ENCODE measurements around the gene TPRX1.
"Not testable (repeated sequence)": the region's sequence is repeated elsewhere in the genome, so short reads cannot be mapped to it uniquely, and the experiment has no call there.

Gene TPRX1

DNA sequence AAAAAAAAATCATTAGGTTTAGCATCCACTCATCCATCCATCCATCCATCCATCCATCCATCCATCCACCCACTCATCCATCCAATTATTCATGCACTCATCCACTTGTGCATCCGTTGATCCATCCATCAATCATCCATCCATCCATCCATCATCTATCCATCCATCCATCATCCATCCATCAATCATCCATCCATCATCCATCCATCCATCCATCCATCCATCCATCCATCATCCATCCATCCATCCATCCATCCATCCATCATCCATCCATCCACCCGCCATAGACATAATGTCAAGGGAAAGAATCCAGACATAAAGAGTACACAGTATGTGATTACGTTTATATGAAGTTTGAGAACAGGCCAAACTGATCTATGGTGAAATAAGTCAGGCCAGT, 34.8 kb downstream of the TPRX1 start:
- Mint-ChIP-seq H3K27ac (no peak overlapping the region), H3K9me3 (no peaks in the 10 kb centered on the region), H3K4me1 (ENCODE audit: low read depth) (peaks cover 6% of the 10 kb centered on the region), H3K4me3 (no peak overlapping the region), H3K36me3 (ENCODE audit: low read depth) (no peaks in the 10 kb centered on the region), H3K27me3 (ENCODE audit: low read depth) (no peaks in the 10 kb centered on the region)
- DNase-seq (ENCODE audit: low spot score), result no peak

DNA sequence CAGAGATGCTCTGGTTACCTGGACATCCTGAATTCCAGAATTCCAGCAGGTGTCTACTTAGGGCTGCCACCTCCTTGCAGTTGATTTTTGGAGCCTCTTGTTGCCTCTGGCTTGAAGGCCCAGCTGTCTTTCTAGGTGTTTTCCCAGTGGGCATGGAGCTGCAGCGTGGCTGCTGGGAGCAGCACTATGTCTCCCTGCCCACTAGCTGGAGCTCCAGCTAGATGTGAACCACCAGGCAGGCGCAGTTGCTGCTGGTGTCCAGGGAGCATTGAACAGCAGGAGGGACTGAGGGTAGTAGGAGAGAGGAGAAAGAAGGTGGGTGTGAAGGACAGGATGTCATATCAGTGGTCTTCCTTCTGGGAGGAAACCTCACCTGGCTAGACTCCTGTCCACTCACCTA, 35.7 kb downstream of the TPRX1 start:
- H3K9me3 Mint-ChIP-seq, result no peaks in the 10 kb centered on the region
- no peak for DNase-seq (ENCODE audit: low spot score)
- no peak overlapping the region for H3K4me3 Mint-ChIP-seq
- H3K36me3 Mint-ChIP-seq (ENCODE audit: low read depth), result no peaks in the 10 kb centered on the region
- no peaks in the 10 kb centered on the region for H3K27me3 Mint-ChIP-seq (ENCODE audit: low read depth)
- H3K4me1 Mint-ChIP-seq (ENCODE audit: low read depth), result peaks cover 6% of the 10 kb centered on the region
- no peak overlapping the region for H3K27ac Mint-ChIP-seq

DNA sequence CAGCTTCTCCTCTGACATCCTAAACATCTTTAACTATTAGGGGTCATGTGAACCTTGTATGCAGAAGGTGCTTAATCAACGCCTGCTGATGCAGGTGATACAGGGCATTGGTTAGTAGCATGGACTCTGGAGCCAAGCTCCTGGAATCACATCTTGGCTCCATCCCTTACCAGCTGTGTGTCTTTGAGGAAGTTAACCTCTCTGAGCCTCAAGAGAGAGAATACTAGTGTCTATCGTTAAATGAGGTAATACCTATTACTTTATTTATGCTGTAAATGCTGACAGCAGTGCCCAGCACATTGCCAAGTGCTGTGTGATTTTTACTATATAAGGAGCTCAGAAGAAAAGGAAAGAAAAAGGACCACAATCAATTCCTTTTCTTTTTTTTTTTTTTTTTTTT, 37.0 kb downstream of the TPRX1 start:
- H3K27me3 Mint-ChIP-seq (ENCODE audit: low read depth), result no peaks in the 10 kb centered on the region
- no peaks in the 10 kb centered on the region for H3K9me3 Mint-ChIP-seq
- H3K4me1 Mint-ChIP-seq (ENCODE audit: low read depth), result peaks cover 6% of the 10 kb centered on the region
- H3K4me3 Mint-ChIP-seq, result no peak overlapping the region
- no peak overlapping the region for H3K27ac Mint-ChIP-seq
- no peaks in the 10 kb centered on the region for H3K36me3 Mint-ChIP-seq (ENCODE audit: low read depth)
- no peak for DNase-seq (ENCODE audit: low spot score)

DNA sequence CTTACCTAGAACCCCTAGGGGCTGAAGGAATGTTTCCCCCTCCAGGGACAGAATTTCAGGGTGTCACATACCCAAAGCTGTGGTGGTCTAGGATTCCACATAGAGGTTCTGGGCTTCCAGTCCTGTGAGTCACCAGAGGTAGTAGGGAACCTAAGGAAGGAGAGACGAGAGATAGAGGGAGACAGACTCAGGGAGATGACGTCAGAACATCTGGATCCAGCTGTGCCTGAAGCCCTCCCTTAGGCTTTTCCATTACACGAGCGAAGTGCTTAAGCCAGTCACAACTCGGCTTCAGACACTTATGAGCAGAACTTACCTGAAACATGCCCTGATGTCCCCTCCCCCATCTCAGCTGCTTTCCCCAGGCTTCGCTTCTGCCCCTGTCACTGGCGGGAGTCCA, 37.7 kb downstream of the TPRX1 start:
- Mint-ChIP-seq H3K27me3 (ENCODE audit: low read depth) (no peaks in the 10 kb centered on the region), H3K36me3 (ENCODE audit: low read depth) (no peaks in the 10 kb centered on the region), H3K4me3 (no peak overlapping the region), H3K4me1 (ENCODE audit: low read depth) (peaks cover 6% of the 10 kb centered on the region), H3K27ac (no peak overlapping the region), H3K9me3 (no peaks in the 10 kb centered on the region)
- DNase-seq (ENCODE audit: low spot score), result no peak

DNA sequence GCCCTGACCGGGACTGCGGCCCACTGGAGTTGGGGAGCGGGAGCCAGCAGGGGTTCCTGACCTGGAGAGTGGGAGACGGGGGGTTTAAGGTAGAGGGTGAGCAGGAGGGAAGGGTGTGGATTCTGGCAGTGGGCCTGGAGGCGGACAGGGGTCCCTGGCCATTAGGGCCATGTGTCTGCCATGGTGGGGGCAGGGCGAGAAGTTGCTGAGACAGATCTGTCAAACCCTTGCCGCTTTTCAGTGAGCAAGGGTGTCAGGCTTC, 38.1 kb downstream of the TPRX1 start:
- Mint-ChIP-seq H3K4me3 (no peak overlapping the region), H3K36me3 (ENCODE audit: low read depth) (no peaks in the 10 kb centered on the region), H3K27ac (no peak overlapping the region), H3K9me3 (no peaks in the 10 kb centered on the region), H3K4me1 (ENCODE audit: low read depth) (peaks cover 6% of the 10 kb centered on the region), H3K27me3 (ENCODE audit: low read depth) (no peaks in the 10 kb centered on the region)
- no peak for DNase-seq (ENCODE audit: low spot score)

DNA sequence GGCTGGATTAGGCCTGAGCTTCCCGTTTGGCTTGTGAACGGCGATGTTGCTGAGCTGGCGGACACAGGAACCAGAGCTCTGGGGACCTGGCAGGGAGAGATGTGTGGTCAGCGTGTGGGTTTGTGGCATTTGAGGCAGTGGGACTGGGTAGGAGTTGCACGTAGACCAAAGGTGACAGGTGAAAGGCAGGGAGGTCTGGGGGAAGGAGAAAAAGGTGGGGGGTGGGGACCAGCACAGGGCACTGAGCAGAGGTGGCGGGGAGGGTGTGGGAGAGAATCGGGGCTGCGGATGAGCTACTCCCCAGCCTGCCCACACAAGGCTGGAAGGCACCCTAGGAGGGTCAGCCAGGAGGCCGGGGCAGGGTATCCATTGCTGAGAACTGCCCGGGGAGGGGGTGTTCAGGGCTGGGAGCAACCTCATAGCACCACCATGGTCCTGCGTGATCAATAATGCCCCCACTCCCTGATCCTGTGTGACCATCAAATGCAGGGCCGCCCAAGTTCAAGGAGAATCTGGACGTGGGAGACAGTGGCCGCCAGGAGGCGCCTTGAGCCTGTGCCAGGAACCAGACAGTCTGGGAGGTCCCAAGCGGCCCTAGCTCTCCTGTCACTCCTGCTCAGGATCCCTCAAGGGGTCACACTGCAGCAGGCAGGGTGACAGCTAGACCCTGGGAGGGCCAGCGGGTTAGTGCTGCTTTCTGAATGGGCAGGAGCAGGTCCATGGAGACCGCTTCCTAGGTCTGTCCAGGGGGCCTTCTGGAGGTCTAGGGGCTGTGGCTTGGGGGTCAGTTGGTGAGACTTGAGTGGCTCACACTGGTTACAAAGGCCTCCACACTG, 38.6 kb downstream of the TPRX1 start:
- H3K4me1 Mint-ChIP-seq (ENCODE audit: low read depth), result peaks cover 6% of the 10 kb centered on the region
- no peaks in the 10 kb centered on the region for H3K9me3 Mint-ChIP-seq
- H3K36me3 Mint-ChIP-seq (ENCODE audit: low read depth), result no peaks in the 10 kb centered on the region
- H3K27me3 Mint-ChIP-seq (ENCODE audit: low read depth), result no peaks in the 10 kb centered on the region
- no peak overlapping the region for H3K27ac Mint-ChIP-seq
- DNase-seq (ENCODE audit: low spot score), result no peak
- H3K4me3 Mint-ChIP-seq, result no peak overlapping the region

DNA sequence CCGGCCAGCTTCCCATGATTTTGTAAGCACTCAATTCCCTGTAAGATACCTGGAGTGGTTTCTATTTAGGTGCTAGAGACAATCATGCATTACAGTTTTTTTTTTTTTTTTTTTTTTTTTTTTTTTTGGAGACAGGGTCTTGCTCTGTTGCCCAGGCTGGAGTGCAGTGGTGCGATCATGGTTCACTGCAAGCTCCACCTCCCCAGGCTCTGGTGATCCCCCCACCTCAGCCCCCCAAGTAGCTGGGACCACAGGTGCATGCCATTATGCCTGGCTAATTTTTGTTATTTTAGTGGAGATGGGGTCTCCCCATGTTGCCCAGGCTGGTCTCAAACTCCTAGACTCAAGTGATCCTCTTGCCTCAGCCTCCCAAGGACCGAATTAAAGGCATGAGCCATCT, 39.6 kb downstream of the TPRX1 start:
- H3K27me3 Mint-ChIP-seq (ENCODE audit: low read depth); H3K9me3 Mint-ChIP-seq; H3K27ac Mint-ChIP-seq; DNase-seq (ENCODE audit: low spot score); H3K36me3 Mint-ChIP-seq (ENCODE audit: low read depth); H3K4me1 Mint-ChIP-seq (ENCODE audit: low read depth); H3K4me3 Mint-ChIP-seq: not testable (repeated sequence)

DNA sequence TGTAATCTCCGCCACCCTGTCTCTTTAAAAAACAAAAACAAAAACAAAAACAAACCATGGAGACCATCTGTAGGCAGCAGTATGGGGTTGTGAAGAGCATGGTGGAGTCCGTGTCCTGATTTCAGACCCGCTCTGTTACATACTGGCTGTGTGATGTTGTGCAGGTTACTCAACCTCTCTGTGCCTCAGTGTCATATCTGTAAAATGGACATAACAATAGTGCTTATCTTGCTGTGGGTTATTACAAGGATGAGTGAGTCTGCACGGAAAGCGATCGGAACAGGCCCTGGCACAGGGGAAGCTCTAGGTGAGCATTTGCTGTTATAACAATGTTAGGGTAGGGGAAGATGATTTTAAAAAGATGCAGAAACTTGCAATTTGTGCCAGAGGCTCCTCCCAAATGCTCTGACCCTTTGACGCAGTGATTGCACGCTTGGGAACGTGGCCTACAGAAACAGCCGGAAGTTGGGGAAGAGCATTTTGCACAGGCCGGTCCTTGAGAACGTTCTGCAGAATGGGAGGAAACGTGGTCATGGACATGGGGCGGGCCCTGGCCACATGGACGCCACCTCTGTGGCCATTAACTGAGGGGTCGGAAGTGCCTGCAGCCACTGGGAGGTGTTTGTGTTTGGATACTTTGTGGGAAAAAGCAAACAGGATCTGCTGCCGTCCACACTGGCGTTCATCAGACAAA, 41.6 kb downstream of the TPRX1 start:
- H3K4me3 Mint-ChIP-seq, result no peak overlapping the region
- H3K36me3 Mint-ChIP-seq (ENCODE audit: low read depth), result peaks cover 13% of the 10 kb centered on the region
- H3K9me3 Mint-ChIP-seq, result no peaks in the 10 kb centered on the region
- H3K27me3 Mint-ChIP-seq (ENCODE audit: low read depth), result no peaks in the 10 kb centered on the region
- H3K4me1 Mint-ChIP-seq (ENCODE audit: low read depth), result no peaks in the 10 kb centered on the region
- H3K27ac Mint-ChIP-seq, result no peak overlapping the region
- no peak for DNase-seq (ENCODE audit: low spot score)

DNA sequence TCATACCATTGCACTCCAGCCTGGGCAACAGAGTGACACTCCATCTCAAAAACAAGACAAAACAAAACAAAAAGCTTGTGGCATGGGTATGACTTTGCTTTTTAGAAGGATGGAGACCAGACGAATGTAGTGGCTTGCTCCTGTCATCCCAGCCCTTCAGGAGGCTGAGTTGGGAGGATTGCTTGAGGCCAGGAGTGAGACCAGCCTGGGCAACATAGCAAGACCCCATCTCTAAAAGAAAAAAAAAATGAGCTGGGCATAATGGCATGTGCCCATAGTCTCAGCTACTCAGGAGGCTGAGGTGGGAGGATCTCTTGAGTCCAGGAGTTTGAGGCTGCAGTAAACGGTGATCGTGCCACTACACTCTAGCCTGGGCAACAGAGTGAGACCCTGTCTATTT, 42.2 kb downstream of the TPRX1 start:
- no peaks in the 10 kb centered on the region for H3K27me3 Mint-ChIP-seq (ENCODE audit: low read depth)
- DNase-seq (ENCODE audit: low spot score), result no peak
- no peaks in the 10 kb centered on the region for H3K9me3 Mint-ChIP-seq
- H3K4me1 Mint-ChIP-seq (ENCODE audit: low read depth), result no peaks in the 10 kb centered on the region
- no peak overlapping the region for H3K27ac Mint-ChIP-seq
- H3K36me3 Mint-ChIP-seq (ENCODE audit: low read depth), result peaks cover 17% of the 10 kb centered on the region
- H3K4me3 Mint-ChIP-seq, result no peak overlapping the region

DNA sequence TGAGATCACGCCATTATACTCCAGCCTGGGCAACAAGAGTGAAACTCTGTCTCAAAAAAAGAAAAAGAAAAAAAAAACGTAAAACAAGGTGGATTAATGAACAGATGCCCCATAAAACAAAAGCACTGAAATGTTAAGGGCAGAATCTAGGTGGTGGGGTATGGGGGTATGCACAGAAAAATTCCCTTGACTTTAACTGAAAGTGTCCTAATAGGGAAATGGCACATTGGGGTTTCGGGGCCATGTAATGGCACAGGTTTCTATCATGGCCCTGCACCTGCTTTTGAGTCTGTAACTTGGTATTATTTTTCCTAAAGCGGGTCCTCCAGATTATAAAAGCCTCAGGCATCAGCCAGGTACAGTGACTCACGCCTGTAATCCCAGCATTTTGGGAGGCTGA, 42.8 kb downstream of the TPRX1 start:
- H3K4me1 Mint-ChIP-seq (ENCODE audit: low read depth), result no peaks in the 10 kb centered on the region
- no peaks in the 10 kb centered on the region for H3K9me3 Mint-ChIP-seq
- no peaks in the 10 kb centered on the region for H3K27me3 Mint-ChIP-seq (ENCODE audit: low read depth)
- no peak overlapping the region for H3K4me3 Mint-ChIP-seq
- no peak overlapping the region for H3K27ac Mint-ChIP-seq
- peaks cover 23% of the 10 kb centered on the region for H3K36me3 Mint-ChIP-seq (ENCODE audit: low read depth)
- DNase-seq (ENCODE audit: low spot score), result no peak

DNA sequence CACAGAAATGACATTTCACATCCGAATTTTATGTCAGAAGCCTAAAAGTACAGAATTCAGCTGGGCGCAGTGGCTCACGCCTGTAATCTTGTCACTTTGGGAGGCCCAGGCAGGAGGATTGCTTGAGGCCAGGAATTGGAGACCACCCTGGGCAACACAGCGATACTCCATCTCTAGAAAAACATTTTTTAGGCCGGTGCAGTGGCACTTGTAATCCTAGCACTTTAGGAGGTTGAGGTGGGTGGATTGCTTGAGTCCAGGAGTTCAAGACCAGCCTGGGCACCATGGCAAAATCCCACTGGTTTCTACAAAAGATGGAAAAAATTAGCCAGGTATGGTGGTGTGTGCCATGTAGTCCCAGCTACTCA, 43.7 kb downstream of the TPRX1 start:
- no peaks in the 10 kb centered on the region for H3K9me3 Mint-ChIP-seq
- DNase-seq (ENCODE audit: low spot score), result no peak
- no peak overlapping the region for H3K27ac Mint-ChIP-seq
- H3K4me3 Mint-ChIP-seq, result no peak overlapping the region
- H3K27me3 Mint-ChIP-seq (ENCODE audit: low read depth), result no peaks in the 10 kb centered on the region
- H3K36me3 Mint-ChIP-seq (ENCODE audit: low read depth), result peaks cover 26% of the 10 kb centered on the region
- H3K4me1 Mint-ChIP-seq (ENCODE audit: low read depth), result no peaks in the 10 kb centered on the region

DNA sequence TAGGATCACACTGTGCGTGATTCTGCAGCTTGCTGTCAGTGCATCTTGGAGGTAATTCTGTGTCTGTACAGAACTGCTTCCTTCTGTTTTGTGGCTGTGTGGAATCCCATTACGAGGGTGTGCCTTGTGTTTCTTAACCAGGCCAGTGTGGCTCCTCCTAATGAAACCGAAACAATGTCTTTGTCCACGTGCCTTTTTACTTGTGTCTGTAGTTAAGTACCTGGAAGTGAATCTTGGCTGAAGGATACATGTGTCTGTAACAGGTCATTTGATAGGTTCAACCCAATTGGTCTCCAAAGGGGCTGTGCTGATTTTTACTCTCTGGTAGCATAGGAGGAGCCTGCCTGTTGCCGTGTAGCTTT, 45.9 kb downstream of the TPRX1 start:
- Mint-ChIP-seq H3K9me3 (no peaks in the 10 kb centered on the region), H3K27ac (no peak overlapping the region), H3K4me1 (ENCODE audit: low read depth) (peaks cover 1% of the 10 kb centered on the region), H3K36me3 (ENCODE audit: low read depth) (peaks cover 34% of the 10 kb centered on the region), H3K4me3 (no peak overlapping the region), H3K27me3 (ENCODE audit: low read depth) (no peaks in the 10 kb centered on the region)
- DNase-seq (ENCODE audit: low spot score), result no peak

DNA sequence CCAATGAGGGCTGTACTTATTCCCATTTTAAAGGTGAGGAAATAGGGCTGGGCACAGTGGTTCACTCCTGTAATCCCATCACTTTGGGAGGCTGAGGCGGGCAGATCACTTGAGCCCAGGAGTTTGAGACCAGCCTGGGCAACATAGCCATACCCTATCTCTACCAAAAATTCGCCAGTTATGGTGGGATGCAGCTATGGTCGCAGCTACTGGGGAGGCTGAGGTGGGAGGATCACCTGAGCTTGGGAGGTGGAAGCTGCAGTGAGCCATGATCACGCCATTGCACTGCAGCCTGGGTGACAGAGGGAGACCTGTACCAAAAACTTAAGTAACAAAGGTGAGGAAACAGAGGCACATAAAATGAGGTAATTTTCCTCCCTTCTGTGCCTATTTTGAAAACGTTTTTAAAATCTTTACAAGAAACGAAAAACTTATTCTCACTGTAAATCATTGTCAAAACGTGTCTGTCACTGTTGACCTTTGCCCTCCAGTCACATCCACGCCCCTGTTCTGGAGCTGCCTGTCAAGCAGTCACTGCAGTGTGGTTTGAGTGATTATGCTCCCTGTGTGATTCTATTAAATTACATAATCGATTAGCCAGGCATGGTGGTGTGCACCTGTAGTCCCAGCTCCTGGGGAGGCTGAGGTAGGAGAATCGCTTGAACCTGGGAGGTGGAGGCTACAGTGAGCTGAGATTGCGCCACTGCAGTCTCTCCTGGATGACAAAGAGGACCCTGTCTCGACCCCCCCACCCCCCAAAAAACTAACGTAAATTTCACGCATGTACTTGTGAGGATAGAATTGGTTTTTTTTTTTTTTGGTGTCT, 46.5 kb downstream of the TPRX1 start:
- Mint-ChIP-seq H3K36me3 (ENCODE audit: low read depth) (peaks cover 39% of the 10 kb centered on the region), H3K27ac (no peak overlapping the region), H3K9me3 (no peaks in the 10 kb centered on the region), H3K4me3 (no peak overlapping the region), H3K27me3 (ENCODE audit: low read depth) (no peaks in the 10 kb centered on the region), H3K4me1 (ENCODE audit: low read depth) (peaks cover 4% of the 10 kb centered on the region)
- DNase-seq (ENCODE audit: low spot score), result no peak

DNA sequence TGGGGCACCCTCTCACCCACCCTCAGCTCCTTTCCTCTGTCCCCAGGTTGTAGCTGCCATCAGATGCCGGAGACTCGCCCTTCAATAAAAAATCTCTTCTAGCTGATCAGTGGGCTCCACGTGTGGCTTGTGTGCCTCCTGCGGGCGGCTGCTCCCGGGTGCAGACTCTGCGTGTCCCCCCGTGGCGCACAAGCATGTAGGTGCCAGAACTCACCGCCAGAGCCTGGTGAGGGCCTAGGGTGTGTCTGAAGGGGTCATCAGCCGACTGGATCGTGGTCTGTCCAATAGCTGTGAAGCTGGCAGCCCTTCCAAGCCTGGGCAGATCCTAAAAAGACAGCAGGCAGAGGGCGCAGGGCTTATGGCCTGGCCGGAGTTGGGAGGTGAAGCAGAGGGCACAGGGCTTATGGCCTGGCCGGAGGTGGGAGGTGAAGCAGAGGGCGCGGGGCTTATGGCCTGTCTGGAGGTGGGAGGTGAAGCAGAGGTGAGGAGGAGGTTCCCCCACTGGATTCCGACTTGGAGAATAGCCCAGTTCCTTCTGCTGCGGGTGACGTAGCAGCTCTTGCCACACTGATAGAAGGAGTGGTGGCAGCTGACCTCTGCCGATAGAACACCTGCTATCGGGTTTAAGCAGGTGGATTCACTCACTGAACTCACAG, 47.3 kb downstream of the TPRX1 start:
- Mint-ChIP-seq H3K36me3 (ENCODE audit: low read depth) (peaks cover 44% of the 10 kb centered on the region), H3K27ac (no peak overlapping the region), H3K4me3 (no peak overlapping the region), H3K4me1 (ENCODE audit: low read depth) (peaks cover 4% of the 10 kb centered on the region), H3K27me3 (ENCODE audit: low read depth) (no peaks in the 10 kb centered on the region), H3K9me3 (no peaks in the 10 kb centered on the region)
- no peak for DNase-seq (ENCODE audit: low spot score)
